Stimulated activated CD4-positive, alpha-beta T cell treated with anti-CD3 and anti-CD28 coated beads, TNF-alpha, amount 100 ng/mL, for 1 hour (primary cell): Measurements from ENCODE around the gene LTBP1.
"Not testable (repeated sequence)": the region's sequence is repeated elsewhere in the genome, so short reads cannot be mapped to it uniquely, and the experiment has no call there.

Experiments used
- DNase-seq, 3 donors: peaks; one replicate each; pipeline ENCODE4 v3.0.0-alpha.2; 2020; ENCODE audit warnings: low read depth in 3 of 3, low spot score in 1 of 3

The LTBP1 gene

GRCh38 chr2:33333433-33333832 is 386.7 kb downstream of the LTBP1 start:
- DNase-seq, result no peak

GRCh38 chr2:33334083-33334482 is 387.3 kb downstream of the LTBP1 start:
- DNase-seq, result no peak

GRCh38 chr2:33335516-33335915 is 388.8 kb downstream of the LTBP1 start:
- DNase-seq, result no peak

GRCh38 chr2:33336036-33336625 is 389.4 kb downstream of the LTBP1 start:
- DNase-seq, result no peak

- no peak for DNase-seq
These were observed 390.7 kb downstream of the LTBP1 start for GRCh38 chr2:33337385-33337960.

GRCh38 chr2:33337981-33338380 is 391.2 kb downstream of the LTBP1 start:
- DNase-seq, result no peak

- DNase-seq, result no peak
These were observed 392.5 kb downstream of the LTBP1 start for GRCh38 chr2:33339269-33339668.

- no peak for DNase-seq
These were observed 393.5 kb downstream of the LTBP1 start for GRCh38 chr2:33340280-33340679.

GRCh38 chr2:33342171-33342570 is 395.4 kb downstream of the LTBP1 start:
- no peak for DNase-seq

- no peak for DNase-seq
These were observed 396.0 kb downstream of the LTBP1 start for GRCh38 chr2:33342705-33343104.

GRCh38 chr2:33343387-33343895 is 396.7 kb downstream of the LTBP1 start:
- DNase-seq, result no peak

GRCh38 chr2:33344230-33344629 is 397.5 kb downstream of the LTBP1 start:
- DNase-seq, result no peak

- DNase-seq, result no peak
These were observed 401.1 kb downstream of the LTBP1 start for GRCh38 chr2:33347856-33348255.

GRCh38 chr2:33350632-33351031 is 403.9 kb downstream of the LTBP1 start:
- no peak for DNase-seq

GRCh38 chr2:33351781-33352180 is 405.0 kb downstream of the LTBP1 start:
- DNase-seq, result no peak

GRCh38 chr2:33354981-33355380 is 408.2 kb downstream of the LTBP1 start:
- DNase-seq, result no peak

GRCh38 chr2:33358878-33359277 is 412.1 kb downstream of the LTBP1 start:
- DNase-seq, result no peak

GRCh38 chr2:33363325-33364298 is 416.9 kb downstream of the LTBP1 start:
- no peak for DNase-seq

- no peak for DNase-seq
These were observed 418.7 kb downstream of the LTBP1 start for GRCh38 chr2:33365264-33365970.

GRCh38 chr2:33366473-33366872 is 419.7 kb downstream of the LTBP1 start:
- no peak for DNase-seq

GRCh38 chr2:33368524-33368923 is 421.8 kb downstream of the LTBP1 start:
- not testable (repeated sequence) for DNase-seq
